Epithelial cell of esophagus (primary cell): Measurements from ENCODE around the gene DPH3.

Experiments
- DNase-seq: peaks from one replicate; pipeline ENCODE4 v3.0.0; 2010; ENCODE audit warnings: low read depth
- H3K4me3 ChIP-seq: 2 replicates; pipeline ENCODE4 v1.5.1; 2011; ENCODE audit warnings: mild to moderate bottlenecking, low read length, control low read depth
- TF ChIP-seq, protein P1 (sequence below): IDR thresholded peaks from 2 replicates; pipeline ENCODE4 v1.5.1; 2011; ENCODE audit warnings: low read depth, mild to moderate bottlenecking, low read length, control low read depth, inconsistent platforms; ENCODE audit not compliant: insufficient read depth; ENCODE audit errors: missing control alignments

Gene DPH3

DNA sequence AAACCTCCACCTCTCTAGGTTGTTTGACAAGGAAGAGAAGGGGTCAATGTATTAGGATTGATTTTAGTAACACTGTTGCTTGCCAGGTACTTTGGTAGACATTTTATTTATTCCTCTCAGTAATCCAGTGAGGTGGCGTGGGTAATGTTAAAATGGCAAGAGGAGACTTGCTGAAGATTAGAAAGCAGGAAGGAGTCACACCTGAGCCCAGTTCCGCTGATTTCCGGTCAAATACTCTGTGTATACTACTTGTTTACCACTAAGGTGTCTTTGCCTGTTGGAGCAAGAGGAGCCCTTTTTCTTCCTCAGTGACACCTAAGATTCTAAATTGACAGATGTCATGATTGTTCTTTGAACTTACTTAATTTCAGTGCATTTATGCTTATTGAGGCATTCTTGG, 2.0 kb upstream of the DPH3 start:
- peak overlapping the region; percentile 23 for H3K4me3 ChIP-seq
- peak; percentile 77 for DNase-seq
- TF ChIP-seq, protein P1, sequence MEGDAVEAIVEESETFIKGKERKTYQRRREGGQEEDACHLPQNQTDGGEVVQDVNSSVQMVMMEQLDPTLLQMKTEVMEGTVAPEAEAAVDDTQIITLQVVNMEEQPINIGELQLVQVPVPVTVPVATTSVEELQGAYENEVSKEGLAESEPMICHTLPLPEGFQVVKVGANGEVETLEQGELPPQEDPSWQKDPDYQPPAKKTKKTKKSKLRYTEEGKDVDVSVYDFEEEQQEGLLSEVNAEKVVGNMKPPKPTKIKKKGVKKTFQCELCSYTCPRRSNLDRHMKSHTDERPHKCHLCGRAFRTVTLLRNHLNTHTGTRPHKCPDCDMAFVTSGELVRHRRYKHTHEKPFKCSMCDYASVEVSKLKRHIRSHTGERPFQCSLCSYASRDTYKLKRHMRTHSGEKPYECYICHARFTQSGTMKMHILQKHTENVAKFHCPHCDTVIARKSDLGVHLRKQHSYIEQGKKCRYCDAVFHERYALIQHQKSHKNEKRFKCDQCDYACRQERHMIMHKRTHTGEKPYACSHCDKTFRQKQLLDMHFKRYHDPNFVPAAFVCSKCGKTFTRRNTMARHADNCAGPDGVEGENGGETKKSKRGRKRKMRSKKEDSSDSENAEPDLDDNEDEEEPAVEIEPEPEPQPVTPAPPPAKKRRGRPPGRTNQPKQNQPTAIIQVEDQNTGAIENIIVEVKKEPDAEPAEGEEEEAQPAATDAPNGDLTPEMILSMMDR: no peak

DNA sequence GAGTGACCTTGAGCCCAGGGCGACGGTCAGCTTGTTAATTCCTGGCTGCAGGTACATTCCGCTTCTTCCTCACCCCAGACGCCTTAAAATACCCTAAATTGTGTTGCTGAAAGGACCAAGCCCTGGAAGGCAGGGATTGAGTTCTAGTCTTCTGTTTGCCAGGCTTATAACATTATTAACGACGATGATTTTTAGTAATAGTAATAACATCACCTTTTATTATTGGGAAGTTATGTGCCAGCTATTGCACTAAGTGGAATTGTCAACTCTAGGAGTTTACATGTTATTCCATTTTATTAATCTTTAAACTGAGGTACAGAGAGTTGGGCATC, 678 bp upstream of the DPH3 start:
- TF ChIP-seq, protein P1: no peak
- no peak for DNase-seq
- H3K4me3 ChIP-seq: peak overlapping the region; percentile 93

DNA sequence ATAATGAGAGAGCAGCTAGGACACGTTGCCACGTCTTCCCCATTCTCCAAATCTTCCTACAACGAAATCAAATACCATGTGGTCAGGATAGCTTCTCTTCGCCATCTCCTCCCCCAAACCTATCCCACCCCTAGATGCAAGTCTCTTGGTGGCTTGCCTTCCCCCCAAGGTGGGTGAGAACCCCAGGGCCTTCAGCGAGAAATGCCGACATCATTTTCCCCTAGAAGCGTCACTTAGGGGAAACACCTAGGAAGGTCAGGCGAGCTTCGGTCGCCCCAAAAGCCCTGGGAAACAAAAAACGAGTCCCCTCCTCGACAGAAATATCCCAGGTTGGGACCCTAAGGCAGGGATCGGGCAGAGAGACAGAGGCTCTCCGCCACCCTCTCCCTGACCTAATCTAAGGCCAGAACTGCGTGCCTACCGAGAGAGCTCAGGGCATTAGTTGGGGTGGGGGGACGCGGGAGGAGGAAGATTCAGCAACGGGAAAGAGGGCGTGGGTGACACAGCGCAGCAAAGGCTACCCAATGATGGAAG, 502 bp downstream of the DPH3 start:
- TF ChIP-seq, protein P1: no peak
- H3K4me3 ChIP-seq: peak overlapping the region; percentile 93
- peak; percentile 6 for DNase-seq

DNA sequence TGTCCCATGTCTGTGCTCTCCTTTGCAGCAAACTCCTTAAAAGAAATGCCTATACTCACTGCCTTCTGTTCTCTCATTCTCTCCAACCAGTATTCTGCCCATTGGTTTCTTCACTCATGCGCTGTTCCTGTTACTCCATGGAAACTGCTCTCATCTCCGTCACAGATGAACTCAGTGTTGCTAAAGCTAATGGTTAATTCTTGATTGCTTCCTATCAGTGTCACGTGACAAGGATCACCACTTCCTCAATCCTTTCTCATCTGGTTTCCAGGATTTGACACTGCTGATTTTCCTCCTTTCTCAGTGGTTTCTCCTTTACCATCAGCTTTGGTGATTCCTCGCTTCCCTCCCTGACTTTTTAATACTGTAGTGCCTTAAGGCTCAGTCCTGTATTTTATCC, 2.6 kb downstream of the DPH3 start:
- TF ChIP-seq, protein P1: no peak
- H3K4me3 ChIP-seq: no peak overlapping the region
- DNase-seq: no peak

DNA sequence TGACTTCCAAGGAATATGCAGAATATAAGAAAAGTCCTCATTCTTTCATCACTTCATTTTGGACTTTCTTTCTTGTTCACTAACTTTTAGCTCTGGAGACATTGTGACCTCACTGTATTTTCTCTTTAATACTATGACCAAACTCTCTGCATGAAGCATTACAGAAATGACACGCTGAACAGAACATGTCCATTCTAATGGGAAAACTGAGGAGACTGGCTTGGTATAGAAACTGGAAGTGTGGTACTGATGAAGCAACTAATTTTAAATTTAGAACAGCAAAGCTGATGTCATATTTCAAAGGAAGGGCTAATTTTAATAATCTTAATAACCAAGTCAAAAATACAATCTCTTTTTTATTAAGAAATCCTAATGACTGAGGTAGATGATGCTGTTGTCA, 4.7 kb downstream of the DPH3 start:
- TF ChIP-seq, protein P1: no peak
- no peak for DNase-seq
- H3K4me3 ChIP-seq: no peak overlapping the region

DNA sequence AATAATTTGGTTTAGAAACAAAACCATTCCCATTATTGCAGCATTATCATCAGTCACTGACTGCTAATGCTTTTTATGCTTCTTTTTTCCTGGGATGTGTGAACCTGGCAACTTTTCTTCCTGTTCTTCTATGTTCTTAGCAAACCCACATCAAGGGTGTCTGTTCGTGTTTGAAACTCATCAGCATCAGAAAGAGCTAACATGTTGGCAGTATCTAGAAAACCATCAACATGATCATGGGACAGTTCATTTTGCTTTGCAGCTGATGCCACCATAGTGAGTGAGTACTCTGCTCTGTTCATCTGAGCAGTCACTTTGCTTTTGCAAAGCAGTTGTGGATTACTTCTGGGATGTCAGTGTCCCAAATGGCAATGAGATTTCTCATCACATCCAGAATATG, 5.9 kb downstream of the DPH3 start:
- H3K4me3 ChIP-seq: no peak overlapping the region
- no peak for DNase-seq
- TF ChIP-seq, protein P1: no peak

DNA sequence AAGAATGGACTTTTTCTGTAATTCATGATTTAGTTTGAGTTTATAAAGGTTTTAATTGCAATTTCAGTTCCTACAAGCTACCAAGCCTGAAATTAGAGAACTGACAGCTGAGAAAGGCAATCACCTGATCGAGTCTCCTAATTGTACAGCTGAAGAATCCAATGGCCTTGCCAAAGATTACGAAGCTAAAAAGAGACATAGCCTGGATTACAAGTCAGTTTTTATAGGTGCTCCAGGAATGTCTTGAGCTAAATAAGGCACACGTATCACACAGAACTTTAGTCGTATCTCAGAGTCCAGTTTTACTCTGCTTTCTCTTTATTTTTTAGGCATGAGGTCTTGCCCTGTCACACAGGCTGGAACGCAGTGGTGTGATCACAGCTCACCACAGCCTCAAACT, 6.6 kb downstream of the DPH3 start:
- H3K4me3 ChIP-seq: no peak overlapping the region
- DNase-seq: no peak
- TF ChIP-seq, protein P1: no peak
